Breast epithelium (tissue), 4 donors: Measurements from ENCODE around the gene TRPC4AP. TPM values are rescaled to one million over a fixed set of nuclear protein-coding genes. Genes with fewer than 3 reads are reported as not detected.

Source experiments
- DNase-seq, 2 donors: peaks; one replicate each; pipeline ENCODE4 v3.0.0-alpha.2; 2019; ENCODE audit warnings: low spot score in 2 of 2
- H3K27ac ChIP-seq, 2 donors: fragments of 200-600 bp; sonication (generic) in 1 of 2; one replicate each; pipeline ENCODE4 v1.5.1; 2016 to 2019; ENCODE audit warnings: mild to moderate bottlenecking in 1 of 2
- H3K27me3 ChIP-seq, 2 donors: fragments of 200-600 bp; sonication (generic) in 1 of 2; one replicate each; pipeline versions ENCODE4 v1.5.1 to v1.6.0; 2017 to 2019; ENCODE audit warnings: control low read depth in 1 of 2, mild to moderate bottlenecking in 1 of 2
- H3K36me3 ChIP-seq: fragments of 200-600 bp; one replicate; pipeline ENCODE4 v1.5.1; 2019
- H3K4me1 ChIP-seq, 2 donors: fragments of 200-600 bp; sonication (generic); one replicate each; pipeline ENCODE4 v1.5.1; 2016 to 2019; ENCODE audit warnings: control low read depth in 1 of 2
- H3K4me3 ChIP-seq, 3 donors: fragments of 200-600 bp; sonication (generic); 1 replicate in 2 of 3; 2 replicates in 1 of 3; pipeline ENCODE4 v1.5.1; 2016 to 2019; ENCODE audit warnings: mild to moderate bottlenecking in 3 of 3, moderate library complexity in 2 of 3
- H3K9me3 ChIP-seq, 2 donors: fragments of 200-600 bp; sonication (generic) in 1 of 2; one replicate each; pipeline ENCODE4 v1.5.1; 2016 to 2019; ENCODE audit warnings: control low read depth in 1 of 2
- CTCF ChIP-seq, 3 donors: fragments of 450-650 bp; IDR thresholded peaks; one replicate each; pipeline ENCODE4 v1.5.1; 2016 to 2017; ENCODE audit warnings: antibody characterized with exemption in 3 of 3, mild to moderate bottlenecking in 3 of 3, moderate library complexity in 3 of 3
- POLR2A ChIP-seq: fragments of 450-650 bp; IDR thresholded peaks from one replicate; pipeline ENCODE4 v1.6.1; 2016; ENCODE audit warnings: antibody characterized with exemption, mild to moderate bottlenecking, moderate library complexity
- POLR2AphosphoS5 ChIP-seq, 3 donors: sonication (generic); formaldehyde crosslinking; IDR thresholded peaks; one replicate each; pipeline ENCODE4 v1.6.1; 2017; ENCODE audit warnings: antibody characterized with exemption in 3 of 3
- intact Hi-C: fragments of 100-400 bp; cut with DNase I; formaldehyde crosslinking; loops from one replicate; pipeline ENCODE4 v1.15.1; 2023; ENCODE audit warnings: low total_unique reads
- total RNA-seq, 3 donors: library from RNA; depleted of rRNA; stranded (reverse); fragments of >200 nt; gene quantifications; one replicate each; pipeline ENCODE4 v1.1.0, GENCODE V29; 2016

The TRPC4AP gene
- total RNA-seq, 3 donors from 2014 or later, result 62.6 to 71.7 (median 69.5) TPM

GRCh38 chr20:34968042-34968775 is 124.4 kb downstream of the TRPC4AP start:
- Histone ChIP-seq H3K27me3 (no peaks in the 10 kb centered on the region), H3K36me3 (no peaks in the 10 kb centered on the region), H3K4me3 (no peak overlapping the region), H3K9me3 (no peaks in the 10 kb centered on the region), H3K4me1 (no peaks in the 10 kb centered on the region), H3K27ac (no peak overlapping the region)
- TF ChIP-seq CTCF (IDR thresholded peaks at IDR 0.05) (no peak), POLR2AphosphoS5 (IDR thresholded peaks at IDR 0.05) (no peak), POLR2A (no peak)
- intact Hi-C loops, result no loop called here
- DNase-seq, result no peak

- no peaks in the 10 kb centered on the region for H3K36me3 ChIP-seq
- H3K27me3 ChIP-seq, result no peaks in the 10 kb centered on the region
- DNase-seq, result no peak
- H3K9me3 ChIP-seq, result no peaks in the 10 kb centered on the region
- no peak overlapping the region for H3K4me3 ChIP-seq
- H3K4me1 ChIP-seq, result no peaks in the 10 kb centered on the region
- intact Hi-C loops, result no loop called here
- TF ChIP-seq CTCF (IDR thresholded peaks at IDR 0.05), result no peak
- no peak for TF ChIP-seq POLR2A
- no peak for TF ChIP-seq POLR2AphosphoS5 (IDR thresholded peaks at IDR 0.05)
- no peak overlapping the region for H3K27ac ChIP-seq
These were observed 125.2 kb downstream of the TRPC4AP start for GRCh38 chr20:34967421-34967820.

GRCh38 chr20:34965051-34965450 is 127.6 kb downstream of the TRPC4AP start:
- TF ChIP-seq CTCF (IDR thresholded peaks at IDR 0.05) (no peak), POLR2A (no peak), POLR2AphosphoS5 (IDR thresholded peaks at IDR 0.05) (no peak)
- intact Hi-C loops, result no loop called here

GRCh38 chr20:34964486-34964885 is 128.1 kb downstream of the TRPC4AP start:
- no peak for DNase-seq
- Histone ChIP-seq H3K27ac (no peak overlapping the region), H3K27me3 (no peaks in the 10 kb centered on the region), H3K36me3 (no peaks in the 10 kb centered on the region), H3K4me1 (no peaks in the 10 kb centered on the region), H3K9me3 (no peaks in the 10 kb centered on the region), H3K4me3 (no peak overlapping the region)
- TF ChIP-seq POLR2AphosphoS5 (IDR thresholded peaks at IDR 0.05) (no peak), CTCF (IDR thresholded peaks at IDR 0.05) (no peak), POLR2A (no peak)
- intact Hi-C loops, result no loop called here

More at GRCh38 chr20:34965051-34965450, 127.6 kb downstream of the TRPC4AP start:
- Histone ChIP-seq H3K4me3 (no peak overlapping the region), H3K27ac (no peak overlapping the region), H3K9me3 (no peaks in the 10 kb centered on the region), H3K4me1 (no peaks in the 10 kb centered on the region), H3K36me3 (no peaks in the 10 kb centered on the region), H3K27me3 (no peaks in the 10 kb centered on the region)
- DNase-seq, result no peak

- intact Hi-C loops, result loop anchor here (5.0 kb wide), 1 partner anchor 85 kb away; the partner anchor contains the start of gene GGT7
- H3K27ac ChIP-seq, result peak overlapping the region in 1 of 2 donors; percentile 94
- DNase-seq, result no peak
- no peak overlapping the region for H3K4me3 ChIP-seq
- TF ChIP-seq CTCF (IDR thresholded peaks at IDR 0.05) (no peak), POLR2AphosphoS5 (IDR thresholded peaks at IDR 0.05) (no peak), POLR2A (no peak)
- no peaks in the 10 kb centered on the region for H3K36me3 ChIP-seq
- no peaks in the 10 kb centered on the region for H3K27me3 ChIP-seq
- peaks cover 0 to 4% of the 10 kb centered on the region in 2 donors for H3K4me1 ChIP-seq
- no peaks in the 10 kb centered on the region for H3K9me3 ChIP-seq
These were observed 135.7 kb downstream of the TRPC4AP start for GRCh38 chr20:34956751-34957472.
